ENCODE measurements around the gene TMEM131L. TPM values are rescaled to one million over a fixed set of nuclear protein-coding genes. Genes with fewer than 3 reads are reported as not detected.

Gene TMEM131L
- total and polyA plus RNA-seq, 2 donors (not counting 3 experiments of a cell fraction or from before 2014, with no cell fraction given) = 7.7 to 21.2 TPM

DNA sequence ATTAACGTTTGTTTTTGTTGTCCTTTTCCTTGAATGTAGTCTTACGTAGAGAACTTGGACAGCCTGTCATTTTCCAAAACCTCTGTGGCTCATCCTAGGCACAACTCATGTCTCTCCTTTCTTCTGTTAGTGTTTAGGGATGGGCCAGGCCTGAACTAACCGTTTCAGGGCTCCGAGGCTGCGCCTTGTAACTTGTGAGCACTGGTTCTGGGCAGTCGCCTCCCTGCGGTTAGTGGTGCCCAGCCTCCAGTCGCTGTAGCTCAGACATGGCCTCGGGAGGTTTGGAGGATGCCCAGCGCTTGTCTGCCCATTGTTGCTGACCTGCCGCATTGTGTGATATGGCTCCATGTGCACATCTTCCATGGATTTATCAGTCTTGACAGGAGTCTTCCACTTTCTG lies 32.8 kb downstream of the TMEM131L start:
- Histone ChIP-seq H3K27me3 (ENCODE audit: control insufficient read depth in 2 of 2, insufficient read depth in 2 of 2, low read length in 2 of 2) (no peaks in the 10 kb centered on the region), H3K79me2 (ENCODE audit: control insufficient read depth, insufficient read depth, low read length) (no peaks in the 10 kb centered on the region), H3K27ac (ENCODE audit: insufficient read depth, low read depth, low read length) (no peak overlapping the region), H3K4me2 (ENCODE audit: insufficient read depth, low read length) (no peak overlapping the region), H3K9ac (replicated peaks; ENCODE audit: extremely low read depth, insufficient read depth, low read length) (no peak overlapping the region), H3K9me1 (replicated peaks; ENCODE audit: control insufficient read depth, extremely low read depth, insufficient read depth, low read length) (no peaks in the 10 kb centered on the region), H4K20me1 (replicated peaks; ENCODE audit: control insufficient read depth, extremely low read depth, insufficient read depth, low read length) (no peaks in the 10 kb centered on the region), H2AFZ (ENCODE audit: low read depth, low read length) (no peak overlapping the region), H3K4me3 (replicated peaks in 1 of 3; ENCODE audit: insufficient read depth in 1 of 3, low read depth in 1 of 3, low read length in 3 of 3) (no peak overlapping the region), H3K36me3 (ENCODE audit: control insufficient read depth in 2 of 2, extremely low read depth in 1 of 2, insufficient read depth in 2 of 2, low read length in 2 of 2) (no peaks in the 10 kb centered on the region), H3K4me1 (ENCODE audit: control insufficient read depth, extremely low read depth, insufficient read depth, low read length) (no peaks in the 10 kb centered on the region), H3K9me3 (replicated peaks; ENCODE audit: control insufficient read depth, insufficient read depth, low read length) (no peaks in the 10 kb centered on the region)
- DNase-seq (ENCODE audit: low read depth, low spot score) (no peak), FAIRE-seq (no peak)
- ChIA-PET POLR2A (no interaction called here), CTCF (interaction anchor here (1.1 to 1.9 kb wide), 4 partner anchors 9 to 17 kb away, joined by 3 to 5 read pairs (median 4); no protein-coding TSS in a partner anchor)
- no TSS peak for BruUV-seq (replicated peaks)
- no peak for TF ChIP-seq JUN (IDR thresholded peaks at IDR 0.05; ENCODE audit: borderline replicate concordance, insufficient read depth, insufficient read length, low read depth)
- TF ChIP-seq MYC (IDR thresholded peaks at IDR 0.05; ENCODE audit: low read depth, low read length) = no peak
- TF ChIP-seq POLR2AphosphoS5 (IDR thresholded peaks at IDR 0.05; ENCODE audit: insufficient read depth, low read depth, low read length) = no peak
- TF ChIP-seq GATA2 (IDR thresholded peaks at IDR 0.05; ENCODE audit: insufficient read depth, insufficient read length, low read depth, low read length) = no peak
- intact Hi-C loops (cut with micrococcal nuclease) (no loop called here), dilution Hi-C loops (cut with MboI; ENCODE audit: extremely low pct_ligation_motif_present, low sequenced_read_pairs) (no loop called here)

DNA sequence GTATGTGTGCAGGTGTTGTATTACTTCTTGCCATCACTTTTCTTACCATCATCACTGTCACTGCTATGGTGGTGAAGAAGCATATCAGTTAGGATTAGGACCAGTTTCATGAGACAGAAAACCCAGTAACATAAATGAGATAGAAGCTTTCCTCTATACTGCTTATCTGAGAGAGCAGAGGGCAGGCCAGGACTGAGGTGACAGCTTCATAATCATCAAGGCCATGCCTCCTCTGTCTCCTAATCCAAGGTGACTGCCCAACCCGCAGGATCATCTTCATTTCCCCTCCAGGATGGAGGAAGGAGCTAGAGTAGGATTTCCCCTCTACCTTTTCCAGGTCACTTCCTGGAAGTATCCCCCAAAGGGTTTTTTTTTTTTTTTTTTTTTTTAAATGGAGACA lies 35.4 kb downstream of the TMEM131L start:
- Histone ChIP-seq H3K36me3 (ENCODE audit: control insufficient read depth in 2 of 2, extremely low read depth in 1 of 2, insufficient read depth in 2 of 2, low read length in 2 of 2) (no peaks in the 10 kb centered on the region), H3K9ac (replicated peaks; ENCODE audit: extremely low read depth, insufficient read depth, low read length) (no peak overlapping the region), H3K79me2 (ENCODE audit: control insufficient read depth, insufficient read depth, low read length) (no peaks in the 10 kb centered on the region), H2AFZ (ENCODE audit: low read depth, low read length) (no peak overlapping the region), H3K27me3 (ENCODE audit: control insufficient read depth in 2 of 2, insufficient read depth in 2 of 2, low read length in 2 of 2) (no peaks in the 10 kb centered on the region), H3K27ac (ENCODE audit: insufficient read depth, low read depth, low read length) (no peak overlapping the region), H3K4me1 (ENCODE audit: control insufficient read depth, extremely low read depth, insufficient read depth, low read length) (no peaks in the 10 kb centered on the region), H3K9me1 (replicated peaks; ENCODE audit: control insufficient read depth, extremely low read depth, insufficient read depth, low read length) (no peaks in the 10 kb centered on the region), H3K9me3 (replicated peaks; ENCODE audit: control insufficient read depth, insufficient read depth, low read length) (no peaks in the 10 kb centered on the region), H3K4me2 (ENCODE audit: insufficient read depth, low read length) (no peak overlapping the region), H3K4me3 (replicated peaks in 1 of 3; ENCODE audit: insufficient read depth in 1 of 3, low read depth in 1 of 3, low read length in 3 of 3) (no peak overlapping the region), H4K20me1 (replicated peaks; ENCODE audit: control insufficient read depth, extremely low read depth, insufficient read depth, low read length) (no peaks in the 10 kb centered on the region)
- FAIRE-seq = no peak
- POLR2A ChIA-PET = no interaction called here
- dilution Hi-C loops (cut with MboI; ENCODE audit: extremely low pct_ligation_motif_present, low sequenced_read_pairs) (no loop called here), intact Hi-C loops (cut with micrococcal nuclease) (no loop called here)
- TF ChIP-seq POLR2AphosphoS5 (IDR thresholded peaks at IDR 0.05; ENCODE audit: insufficient read depth, low read depth, low read length) (no peak), GATA2 (IDR thresholded peaks at IDR 0.05; ENCODE audit: insufficient read depth, insufficient read length, low read depth, low read length) (no peak), MYC (IDR thresholded peaks at IDR 0.05; ENCODE audit: low read depth, low read length) (no peak), EZH2 (IDR thresholded peaks at IDR 0.05; ENCODE audit: borderline replicate concordance, low read depth, low read length, severe bottlenecking) (no peak), FOS (IDR thresholded peaks at IDR 0.05; ENCODE audit: borderline replicate concordance, insufficient read depth, low read length) (no peak), POLR2A (IDR thresholded peaks at IDR 0.05; ENCODE audit: low read depth, low read length) (no peak), JUN (IDR thresholded peaks at IDR 0.05; ENCODE audit: borderline replicate concordance, insufficient read depth, insufficient read length, low read depth) (no peak)
- TF ChIP-seq, protein P1, sequence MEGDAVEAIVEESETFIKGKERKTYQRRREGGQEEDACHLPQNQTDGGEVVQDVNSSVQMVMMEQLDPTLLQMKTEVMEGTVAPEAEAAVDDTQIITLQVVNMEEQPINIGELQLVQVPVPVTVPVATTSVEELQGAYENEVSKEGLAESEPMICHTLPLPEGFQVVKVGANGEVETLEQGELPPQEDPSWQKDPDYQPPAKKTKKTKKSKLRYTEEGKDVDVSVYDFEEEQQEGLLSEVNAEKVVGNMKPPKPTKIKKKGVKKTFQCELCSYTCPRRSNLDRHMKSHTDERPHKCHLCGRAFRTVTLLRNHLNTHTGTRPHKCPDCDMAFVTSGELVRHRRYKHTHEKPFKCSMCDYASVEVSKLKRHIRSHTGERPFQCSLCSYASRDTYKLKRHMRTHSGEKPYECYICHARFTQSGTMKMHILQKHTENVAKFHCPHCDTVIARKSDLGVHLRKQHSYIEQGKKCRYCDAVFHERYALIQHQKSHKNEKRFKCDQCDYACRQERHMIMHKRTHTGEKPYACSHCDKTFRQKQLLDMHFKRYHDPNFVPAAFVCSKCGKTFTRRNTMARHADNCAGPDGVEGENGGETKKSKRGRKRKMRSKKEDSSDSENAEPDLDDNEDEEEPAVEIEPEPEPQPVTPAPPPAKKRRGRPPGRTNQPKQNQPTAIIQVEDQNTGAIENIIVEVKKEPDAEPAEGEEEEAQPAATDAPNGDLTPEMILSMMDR (IDR thresholded peaks at IDR 0.05; ENCODE audit: extremely low read depth in 1 of 2, insufficient read depth in 1 of 2, low read depth in 1 of 2, low read length in 2 of 2) = no peak
- TF ChIP-seq, protein P2, sequence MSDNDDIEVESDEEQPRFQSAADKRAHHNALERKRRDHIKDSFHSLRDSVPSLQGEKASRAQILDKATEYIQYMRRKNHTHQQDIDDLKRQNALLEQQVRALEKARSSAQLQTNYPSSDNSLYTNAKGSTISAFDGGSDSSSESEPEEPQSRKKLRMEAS (IDR thresholded peaks at IDR 0.05; ENCODE audit: insufficient read depth, insufficient read length) = no peak
- CTCF ChIA-PET = interaction anchor here (0.8 kb wide), 1 partner anchor 73 kb away, joined by 3 read pairs; no protein-coding TSS in a partner anchor
- DNase-seq (ENCODE audit: low read depth, low spot score) = no peak
- BruUV-seq (replicated peaks) = no TSS peak

All from endothelial cell of umbilical vein (primary cell).